ENCODE measurements around the gene GREB1.

DNA sequence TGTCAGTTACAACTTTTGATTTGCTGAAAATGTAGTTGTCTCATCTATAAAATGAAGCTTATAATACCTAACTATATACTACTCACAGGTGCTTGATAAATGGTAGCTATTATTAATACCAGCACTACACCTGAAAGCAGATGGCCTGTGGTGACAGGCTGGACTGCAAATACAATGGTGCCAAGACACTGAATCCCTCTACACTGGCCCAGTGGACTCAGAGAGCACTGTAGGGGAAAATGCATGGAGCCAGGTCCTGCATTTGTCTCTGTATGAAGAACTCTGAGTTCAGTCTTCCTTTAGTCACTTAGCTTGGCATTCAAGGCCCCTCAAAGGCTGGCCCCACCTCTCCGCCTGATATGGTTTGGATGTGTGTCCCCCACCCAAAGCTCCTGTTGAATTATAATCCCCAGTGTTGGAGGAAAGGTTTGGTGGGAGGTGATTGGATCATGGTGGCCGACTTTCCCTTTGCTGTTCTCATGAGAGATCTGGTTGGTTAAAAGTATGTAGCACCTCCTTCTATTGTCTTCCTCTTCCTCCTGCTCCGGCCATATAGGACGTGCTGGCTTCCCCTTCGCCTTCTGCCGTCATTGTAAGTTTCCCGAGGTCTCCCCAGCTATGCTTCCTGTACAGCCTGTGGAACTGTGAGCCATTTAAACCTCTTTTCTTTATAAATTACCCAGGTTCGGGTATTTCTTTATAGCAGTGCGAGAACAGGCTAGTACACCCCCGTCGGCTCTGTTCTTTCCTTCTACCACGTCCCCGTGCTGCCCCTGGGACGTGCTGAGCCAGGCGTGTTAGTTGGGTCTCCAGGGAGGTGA, 147.3 kb downstream of the GREB1 start:
- TF ChIP-seq, protein P1, sequence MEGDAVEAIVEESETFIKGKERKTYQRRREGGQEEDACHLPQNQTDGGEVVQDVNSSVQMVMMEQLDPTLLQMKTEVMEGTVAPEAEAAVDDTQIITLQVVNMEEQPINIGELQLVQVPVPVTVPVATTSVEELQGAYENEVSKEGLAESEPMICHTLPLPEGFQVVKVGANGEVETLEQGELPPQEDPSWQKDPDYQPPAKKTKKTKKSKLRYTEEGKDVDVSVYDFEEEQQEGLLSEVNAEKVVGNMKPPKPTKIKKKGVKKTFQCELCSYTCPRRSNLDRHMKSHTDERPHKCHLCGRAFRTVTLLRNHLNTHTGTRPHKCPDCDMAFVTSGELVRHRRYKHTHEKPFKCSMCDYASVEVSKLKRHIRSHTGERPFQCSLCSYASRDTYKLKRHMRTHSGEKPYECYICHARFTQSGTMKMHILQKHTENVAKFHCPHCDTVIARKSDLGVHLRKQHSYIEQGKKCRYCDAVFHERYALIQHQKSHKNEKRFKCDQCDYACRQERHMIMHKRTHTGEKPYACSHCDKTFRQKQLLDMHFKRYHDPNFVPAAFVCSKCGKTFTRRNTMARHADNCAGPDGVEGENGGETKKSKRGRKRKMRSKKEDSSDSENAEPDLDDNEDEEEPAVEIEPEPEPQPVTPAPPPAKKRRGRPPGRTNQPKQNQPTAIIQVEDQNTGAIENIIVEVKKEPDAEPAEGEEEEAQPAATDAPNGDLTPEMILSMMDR (IDR thresholded peaks at IDR 0.05 in 2 of 3, conservative IDR thresholded peaks at IDR 0.05 in 1 of 3; ENCODE audit: borderline replicate concordance in 1 of 3, insufficient read depth in 1 of 3, low read depth in 2 of 3, low read length in 2 of 3) = no peak
- no peak for TF ChIP-seq RAD21 (IDR thresholded peaks at IDR 0.05; ENCODE audit: low read depth)
- no peak for TF ChIP-seq EZH2 (IDR thresholded peaks at IDR 0.05)
